Tibial nerve (tissue), 4 donors: Measurements from ENCODE around the gene TBCD. TPM values are rescaled to one million over a fixed set of nuclear protein-coding genes. Genes with fewer than 3 reads are reported as not detected.
A peak's percentile ranks its signal among the peaks of the same experiment; 100 is the strongest.

Experiments used
- DNase-seq, 2 donors: peaks; one replicate each; pipeline ENCODE4 v3.0.0-alpha.2; 2019; ENCODE audit warnings: low spot score in 2 of 2
- H3K27ac ChIP-seq, 4 donors: fragments of 200-600 bp; sonication (generic) in 3 of 4; one replicate each; pipeline ENCODE4 v1.5.1; 2017 to 2019; ENCODE audit warnings: mild to moderate bottlenecking in 1 of 4
- H3K27me3 ChIP-seq, 2 donors: fragments of 200-600 bp; sonication (generic) in 1 of 2; one replicate each; pipeline versions ENCODE4 v1.5.1 to v1.6.0; 2017 to 2019
- H3K36me3 ChIP-seq, 3 donors: fragments of 200-600 bp; sonication (generic); one replicate each; pipeline ENCODE4 v1.5.1; 2018 to 2019
- H3K4me1 ChIP-seq, 4 donors: fragments of 200-600 bp; sonication (generic) in 3 of 4; one replicate each; pipeline ENCODE4 v1.5.1; 2017 to 2019
- H3K4me3 ChIP-seq, 4 donors: fragments of 200-600 bp; sonication (generic) in 3 of 4; one replicate each; pipeline ENCODE4 v1.5.1; 2017 to 2019; ENCODE audit warnings: mild to moderate bottlenecking in 1 of 4, moderate library complexity in 1 of 4
- H3K9me3 ChIP-seq, 4 donors: fragments of 200-600 bp; sonication (generic) in 3 of 4; one replicate each; pipeline ENCODE4 v1.5.1; 2017 to 2019
- CTCF ChIP-seq, 5 experiments: fragments of 200-600 bp in 3 of 5; fragments of 450-650 bp in 2 of 5; sonication (generic) in 3 of 5; IDR thresholded peaks; one replicate each; pipeline ENCODE4 v1.5.1; 2016 to 2019; ENCODE audit warnings: antibody characterized with exemption in 5 of 5, mild to moderate bottlenecking in 3 of 5, moderate library complexity in 2 of 5
- EP300 ChIP-seq, 2 donors: sonication (generic); formaldehyde crosslinking; IDR thresholded peaks; one replicate each; pipeline ENCODE4 v1.6.1; 2017; ENCODE audit warnings: antibody characterized with exemption in 2 of 2, mild to moderate bottlenecking in 1 of 2
- POLR2A ChIP-seq, 2 donors: fragments of 450-650 bp; IDR thresholded peaks; one replicate each; pipeline ENCODE4 v1.6.1; 2017; ENCODE audit warnings: antibody characterized with exemption in 2 of 2, mild to moderate bottlenecking in 2 of 2, moderate library complexity in 2 of 2
- WGBS, 2 donors: methylation state at CpG; one replicate each; pipeline ENCODE4 v1.1.5; 2018; 5-methylcytosine and 5-hydroxymethylcytosine counted together
- total RNA-seq, 4 donors: library from RNA; depleted of rRNA; stranded (reverse); fragments of >200 nt; gene quantifications; one replicate each; pipeline ENCODE4 v1.1.0, GENCODE V29; 2016

TBCD gene
- total RNA-seq, 4 donors from 2014 or later: 42.6 to 115 (median 87.9) TPM

GRCh38 chr17:82959990-82960418 lies 208.1 kb downstream of the TBCD start:
- DNase-seq: no peak
- Histone ChIP-seq H3K27me3 (no peaks in the 10 kb centered on the region), H3K27ac (no peak overlapping the region), H3K36me3 (peaks cover 0 to 29% (median 0%) of the 10 kb centered on the region in 3 donors), H3K9me3 (peaks cover 0 to 18% (median 0%) of the 10 kb centered on the region in 4 donors), H3K4me1 (peaks cover 0 to 10% (median 4%) of the 10 kb centered on the region in 4 donors), H3K4me3 (no peak overlapping the region)
- WGBS, 2 donors: 89 to 91% methylated on average over 20 to 22 of the region's 23 CpGs
- TF ChIP-seq EP300 (IDR thresholded peaks at IDR 0.05): no peak
- TF ChIP-seq POLR2A (IDR thresholded peaks at IDR 0.05): no peak
- TF ChIP-seq CTCF (IDR thresholded peaks at IDR 0.05): no peak

DNA sequence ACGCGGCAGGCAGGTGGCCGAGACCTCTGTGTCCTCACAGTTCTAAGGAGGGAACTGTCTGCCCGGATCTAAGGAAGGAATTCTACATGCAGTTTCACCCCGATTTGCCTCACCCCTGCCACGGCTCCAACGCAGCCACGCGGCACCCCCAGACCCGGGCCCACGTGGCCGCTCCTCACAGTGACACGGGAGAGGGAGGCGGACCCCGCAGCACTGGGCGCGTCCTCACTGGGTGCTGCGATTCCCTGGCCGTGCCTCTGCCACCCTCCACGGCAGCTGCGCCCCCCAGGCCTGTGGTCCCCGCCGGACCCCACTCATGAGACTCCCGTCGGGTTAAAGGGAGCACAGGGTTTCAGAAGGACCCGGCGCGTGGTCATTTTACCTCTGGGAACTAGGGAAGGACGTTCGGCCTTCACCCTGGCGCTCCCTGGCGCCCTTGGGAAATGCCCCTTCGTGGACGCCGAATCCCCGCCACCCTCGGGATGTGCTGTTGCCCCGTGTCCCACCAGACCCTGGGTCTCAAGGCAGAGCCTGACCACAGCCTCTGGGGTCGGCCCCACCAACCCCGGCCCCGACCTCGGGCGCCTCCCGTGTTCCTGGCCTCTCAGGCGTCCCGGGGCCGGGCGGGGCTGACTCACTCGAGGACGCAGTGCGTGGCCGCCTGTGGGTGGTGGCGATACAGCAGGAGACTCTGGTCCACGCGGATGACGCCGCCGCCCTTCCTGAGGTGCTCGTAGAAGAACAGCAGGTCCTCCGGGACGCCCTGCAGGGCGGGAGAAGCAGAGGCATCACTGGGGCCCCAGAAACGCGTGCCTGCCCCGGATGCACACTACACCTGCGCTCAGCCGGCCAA lies 208.8 kb downstream of the TBCD start:
- Histone ChIP-seq H3K9me3 (peaks cover 0 to 11% (median 0%) of the 10 kb centered on the region in 4 donors), H3K27me3 (no peaks in the 10 kb centered on the region), H3K4me1 (peaks cover 0 to 10% (median 4%) of the 10 kb centered on the region in 4 donors), H3K36me3 (peaks cover 0 to 29% (median 0%) of the 10 kb centered on the region in 3 donors), H3K27ac (no peak overlapping the region), H3K4me3 (no peak overlapping the region)
- TF ChIP-seq POLR2A (IDR thresholded peaks at IDR 0.05): no peak
- no peak for TF ChIP-seq EP300 (IDR thresholded peaks at IDR 0.05)
- TF ChIP-seq CTCF (IDR thresholded peaks at IDR 0.05): no peak
- 94 to 95% methylated on average over 51 to 67 of the region's 67 CpGs for WGBS, 2 donors
- no peak for DNase-seq

DNA sequence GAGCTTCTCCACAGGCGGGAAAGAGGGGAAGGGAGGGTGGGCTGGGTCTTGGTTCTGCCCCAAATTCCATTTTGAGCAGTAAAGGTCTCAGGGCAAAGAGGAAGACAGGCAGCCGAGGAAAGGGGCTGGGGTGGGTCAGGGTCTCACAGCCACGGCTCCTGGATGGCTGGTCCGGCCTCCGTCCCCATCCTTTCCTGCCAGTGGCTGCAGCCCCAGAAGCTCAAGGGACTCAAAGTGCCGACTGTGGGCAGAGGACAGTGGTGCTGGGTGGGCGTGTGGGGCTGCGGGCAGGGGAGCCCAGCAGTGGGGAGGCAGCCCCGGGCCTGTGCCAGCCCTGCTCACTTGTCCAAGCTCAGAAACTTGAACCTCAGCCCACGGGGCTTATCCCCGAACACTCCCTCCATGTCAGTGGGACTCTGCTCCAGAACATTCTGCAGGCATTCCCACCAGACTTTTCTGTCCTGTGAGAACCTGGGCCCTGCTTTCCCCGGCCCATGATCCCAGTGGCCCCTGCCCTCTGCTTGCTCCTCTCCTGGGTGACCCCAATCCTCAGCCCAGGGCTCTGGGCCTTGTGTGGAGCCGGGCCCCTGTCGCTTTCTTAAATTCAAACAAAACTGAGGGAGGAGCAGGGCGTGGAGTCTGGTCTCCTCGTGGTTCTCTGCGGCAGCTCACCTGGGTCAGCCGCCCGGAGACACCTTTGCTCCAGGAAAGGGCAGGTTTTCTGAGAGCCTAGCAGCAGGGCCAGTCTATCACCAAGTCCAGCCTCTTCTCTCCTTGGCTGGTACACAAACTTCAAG lies 209.7 kb downstream of the TBCD start:
- no peak for DNase-seq
- WGBS, 2 donors: 81 to 92% methylated on average over 19 of the region's 19 CpGs
- no peak for TF ChIP-seq CTCF (IDR thresholded peaks at IDR 0.05)
- no peak for TF ChIP-seq POLR2A (IDR thresholded peaks at IDR 0.05)
- no peak for TF ChIP-seq EP300 (IDR thresholded peaks at IDR 0.05)
- no peaks in the 10 kb centered on the region for H3K27me3 ChIP-seq
- H3K9me3 ChIP-seq: peaks cover 0 to 2% (median 0%) of the 10 kb centered on the region in 4 donors
- no peak overlapping the region for H3K27ac ChIP-seq
- peaks cover 0 to 10% (median 4%) of the 10 kb centered on the region in 4 donors for H3K4me1 ChIP-seq
- no peak overlapping the region for H3K4me3 ChIP-seq
- H3K36me3 ChIP-seq: peaks cover 0 to 23% (median 0%) of the 10 kb centered on the region in 3 donors

DNA sequence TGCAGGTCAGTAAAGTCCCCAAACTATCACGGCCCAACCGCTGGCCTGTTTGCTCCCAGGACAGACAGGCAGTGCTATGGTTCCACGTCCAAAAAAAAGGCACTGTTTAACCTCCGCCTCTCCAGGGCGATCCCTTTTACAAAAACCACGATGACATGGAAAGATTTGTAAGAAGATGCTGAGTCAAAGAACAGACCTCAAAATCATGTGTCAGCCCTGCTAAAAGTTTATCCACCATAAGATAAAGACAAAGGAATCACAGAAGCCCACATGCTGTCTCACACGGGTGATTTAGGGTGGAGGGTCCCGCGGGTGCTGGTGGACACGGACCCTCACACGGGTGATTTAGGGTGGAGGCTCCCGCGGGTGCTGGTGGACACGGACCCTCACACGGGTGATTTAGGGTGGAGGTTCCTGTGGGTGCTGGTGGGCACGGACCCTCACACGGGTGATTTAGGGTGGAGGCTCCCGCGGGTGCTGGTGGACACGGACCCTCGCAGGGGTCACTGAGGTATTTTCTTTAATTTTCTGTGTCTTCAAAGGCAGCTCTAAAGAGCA lies 210.4 kb downstream of the TBCD start:
- DNase-seq: no peak
- Histone ChIP-seq H3K27me3 (no peaks in the 10 kb centered on the region), H3K4me3 (no peak overlapping the region), H3K9me3 (no peaks in the 10 kb centered on the region), H3K27ac (peak overlapping the region in 2 of 4 donors; percentile 56 to 77), H3K4me1 (peaks cover 0 to 10% (median 4%) of the 10 kb centered on the region in 4 donors), H3K36me3 (peaks cover 0 to 16% (median 0%) of the 10 kb centered on the region in 3 donors)
- TF ChIP-seq EP300 (IDR thresholded peaks at IDR 0.05) (no peak), POLR2A (IDR thresholded peaks at IDR 0.05) (no peak), CTCF (IDR thresholded peaks at IDR 0.05) (no peak)
- WGBS, 2 donors: 82 to 83% methylated on average over 21 of the region's 21 CpGs
